Muscle of arm (tissue), 14 donors: ENCODE data around the gene DCLRE1C. TPM values are rescaled to one million over a fixed set of nuclear protein-coding genes. Genes with fewer than 3 reads are reported as not detected.
"Not testable (repeated sequence)": the region's sequence is repeated elsewhere in the genome, so short reads cannot be mapped to it uniquely, and the experiment has no call there.

ENCODE experiments used
- DNase-seq: peaks from one replicate; pipeline ENCODE4 v3.0.0-alpha.2; 2013
- long read RNA-seq, 11 donors: transcript quantifications; one replicate each; lab custom pipeline, GENCODE V29; 2026
- polyA plus RNA-seq, 12 donors: library from polyadenylated mRNA; unstranded; fragments of 120-200 nt; gene quantifications; one replicate each; pipeline ENCODE4 v1.2.1, GENCODE V29; 2013; ENCODE audit not compliant: insufficient read length in 12 of 12

Gene DCLRE1C
- 10 to 100 TPM in 4 of 12 donors, 1 to 10 TPM in 7, not detected in 1; 8.0 to 16.8 (median 9.4) TPM for polyA plus RNA-seq
- long read RNA-seq, donor 1, partial matches to known transcripts: 0 of 1 reads
- long read RNA-seq, donor 1, other reads (novel, unspliced or antisense): 0 of 1 reads
- long read RNA-seq, donor 2, partial matches to known transcripts: 27 of 36 reads
- long read RNA-seq, donor 2, other reads (novel, unspliced or antisense): 6 of 36 reads
- long read RNA-seq, donor 3, partial matches to known transcripts: 0 of 1 reads
- long read RNA-seq, donor 3, other reads (novel, unspliced or antisense): 0 of 1 reads
- long read RNA-seq, donor 4, partial matches to known transcripts: 0 of 1 reads
- long read RNA-seq, donor 4, other reads (novel, unspliced or antisense): 0 of 1 reads
- long read RNA-seq, donor 5: 0 reads
- long read RNA-seq, donor 6: 0 reads
- long read RNA-seq, donor 7: 0 reads
- long read RNA-seq, donor 8, partial matches to known transcripts: 9 of 9 reads
- long read RNA-seq, donor 8, other reads (novel, unspliced or antisense): 0 of 9 reads
- long read RNA-seq, donor 9: 0 reads
- long read RNA-seq, donor 10, partial matches to known transcripts: 6 of 7 reads
- long read RNA-seq, donor 10, other reads (novel, unspliced or antisense): 0 of 7 reads
- long read RNA-seq, donor 11: 0 reads

- DNase-seq: peak; percentile 92
Observed at GRCh38 chr10:14954001-14954770, at the start of gene DCLRE1C. TSS of gene DCLRE1C (minus strand) at chr10:14954096. CDS start at chr10:14954010, 86 bp downstream.

DNA sequence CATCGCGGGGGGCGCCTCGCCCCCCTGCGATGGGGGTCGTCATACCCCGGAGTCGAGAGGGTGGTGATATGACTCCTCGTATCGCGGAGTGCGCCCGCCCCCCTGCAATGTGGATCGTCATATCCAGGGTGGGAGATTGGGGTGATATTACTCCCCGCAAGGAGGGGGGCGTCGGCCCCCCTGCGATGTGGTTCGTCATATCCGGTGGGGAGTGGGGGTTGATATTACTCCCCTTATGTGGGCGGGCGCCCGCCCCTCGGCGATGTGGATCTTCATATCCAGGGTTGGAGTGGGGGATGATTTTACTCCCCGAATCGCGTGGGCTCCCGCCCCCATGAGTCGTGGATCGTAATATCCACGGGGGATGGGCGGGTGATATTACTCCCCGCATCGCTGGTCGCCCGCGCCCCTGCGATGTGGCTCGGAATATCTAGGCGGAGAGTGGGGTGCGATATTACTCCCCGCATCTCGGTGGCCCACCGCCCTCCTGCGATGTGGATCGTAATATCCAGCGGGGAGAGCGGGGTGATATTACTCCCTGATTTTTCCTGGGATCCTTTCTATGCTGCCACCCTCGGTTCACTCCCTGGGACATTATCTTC, 42.2 kb upstream of the DCLRE1C start:
- no peak for DNase-seq

DNA sequence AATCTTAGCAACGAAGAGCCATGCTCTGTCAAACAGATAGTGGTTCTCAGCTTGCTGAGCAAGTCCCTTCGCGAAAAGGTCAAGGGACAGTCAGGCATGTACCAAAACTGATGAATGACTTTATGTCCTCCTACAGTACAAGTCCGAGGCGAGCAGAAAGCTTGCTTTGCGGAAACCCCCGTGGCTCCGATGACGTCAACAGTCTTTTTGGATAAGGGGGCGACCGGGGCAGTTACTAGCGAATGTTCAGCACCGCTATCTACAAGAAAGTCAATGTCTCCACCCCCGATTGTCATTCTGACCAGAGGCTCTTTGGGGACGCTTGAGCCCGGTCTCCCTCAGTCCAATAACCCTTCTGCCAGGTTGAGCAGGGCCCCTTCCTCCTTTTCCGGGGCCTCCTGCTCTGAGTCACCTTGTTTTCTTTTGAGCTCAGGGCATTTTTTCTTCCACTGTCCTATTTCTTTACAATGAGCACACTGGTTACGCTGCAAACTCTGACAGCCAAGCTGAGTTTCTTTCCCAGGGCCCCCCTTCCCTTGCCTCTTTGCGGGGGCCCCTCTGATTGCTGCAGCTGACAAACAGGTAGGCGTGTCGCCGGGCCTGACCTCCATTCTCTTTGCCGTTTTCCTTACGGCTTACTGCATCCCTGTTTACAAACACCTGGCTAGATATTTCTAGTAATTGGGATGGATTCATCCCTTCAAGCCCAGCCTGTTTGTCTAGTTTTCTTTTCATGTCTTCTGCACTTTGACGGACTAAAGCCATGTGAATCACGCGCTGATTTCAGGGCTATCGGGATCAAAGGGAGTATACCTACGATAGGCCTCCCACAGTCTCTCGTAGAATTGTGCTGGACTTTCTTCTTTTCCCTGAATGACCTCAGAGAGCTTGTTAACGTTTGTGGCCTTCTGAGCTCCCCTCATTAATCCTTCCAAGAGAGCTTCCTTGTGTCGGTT, 39.9 kb upstream of the DCLRE1C start:
- DNase-seq: not testable (repeated sequence)

DNA sequence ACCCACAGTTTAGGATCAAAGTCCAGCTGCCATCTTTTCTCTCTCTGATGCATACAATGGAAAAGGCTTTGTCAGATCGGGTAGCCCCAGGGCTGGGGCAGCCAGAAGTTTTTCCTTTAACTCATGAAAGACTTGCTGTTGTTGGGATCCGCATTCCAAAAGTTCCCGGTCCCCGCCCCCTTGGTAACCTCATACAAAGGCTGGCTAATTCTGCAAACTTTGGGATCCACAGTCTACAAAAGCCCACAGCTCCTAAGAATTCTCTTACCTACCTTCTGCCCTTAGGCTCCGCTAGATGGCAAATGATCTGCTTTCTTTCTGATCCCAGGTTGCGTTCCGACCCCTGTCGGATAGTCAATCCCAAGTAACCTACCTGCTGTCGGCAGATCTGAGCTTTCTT, 38.4 kb upstream of the DCLRE1C start:
- not testable (repeated sequence) for DNase-seq

DNA sequence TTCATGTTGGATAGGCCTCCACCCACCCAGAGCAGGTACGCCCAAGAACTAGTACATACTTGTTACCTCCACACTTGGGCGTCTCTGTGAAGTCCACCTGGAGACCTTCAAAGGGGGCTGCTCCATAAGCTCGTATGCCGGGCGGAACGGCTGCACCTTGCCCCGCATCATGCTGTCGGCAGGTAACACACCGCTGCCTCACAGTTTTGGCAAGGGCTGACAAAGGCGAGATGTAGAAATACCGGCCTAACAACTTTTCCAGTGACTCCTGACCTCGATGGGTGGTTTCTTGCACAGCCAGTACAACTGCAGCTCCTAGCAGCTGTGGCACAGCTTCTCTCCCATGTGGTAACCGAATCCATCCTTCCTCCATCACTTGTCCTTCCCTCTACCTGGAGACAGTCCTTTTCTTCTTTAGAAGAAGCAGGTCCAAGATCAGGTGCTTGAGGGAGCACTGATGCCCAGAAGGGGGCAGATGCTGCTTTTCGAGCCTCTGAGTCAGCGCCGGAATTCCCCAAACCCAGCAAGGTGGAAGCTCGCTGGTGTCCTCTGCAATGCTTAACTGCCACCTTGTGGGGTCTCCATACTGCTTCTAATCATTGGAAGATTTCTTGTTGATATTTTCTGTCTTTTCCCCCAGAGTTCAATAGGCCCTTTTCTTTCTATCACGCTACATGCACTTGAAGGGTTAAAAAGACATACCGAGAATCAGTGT, 37.3 kb upstream of the DCLRE1C start:
- not testable (repeated sequence) for DNase-seq

DNA sequence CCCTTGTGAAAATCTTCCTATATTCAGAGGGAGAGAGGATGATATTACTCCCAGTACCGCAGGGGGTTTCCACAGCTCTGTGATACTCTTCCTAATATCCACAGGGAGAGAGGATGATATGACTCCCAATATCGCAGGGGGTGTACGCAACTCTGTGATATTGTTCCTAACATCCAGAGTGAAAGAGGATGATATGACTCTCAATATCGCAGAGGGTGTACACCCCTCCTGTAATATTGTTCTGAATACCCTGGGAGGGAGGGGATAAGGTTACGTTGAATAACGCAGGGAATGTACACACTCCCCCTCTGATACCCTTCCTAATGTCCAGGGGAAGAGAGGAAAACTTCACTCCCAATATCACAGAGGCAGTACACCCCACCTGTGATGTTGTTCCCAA, 35.7 kb upstream of the DCLRE1C start:
- DNase-seq: not testable (repeated sequence)

DNA sequence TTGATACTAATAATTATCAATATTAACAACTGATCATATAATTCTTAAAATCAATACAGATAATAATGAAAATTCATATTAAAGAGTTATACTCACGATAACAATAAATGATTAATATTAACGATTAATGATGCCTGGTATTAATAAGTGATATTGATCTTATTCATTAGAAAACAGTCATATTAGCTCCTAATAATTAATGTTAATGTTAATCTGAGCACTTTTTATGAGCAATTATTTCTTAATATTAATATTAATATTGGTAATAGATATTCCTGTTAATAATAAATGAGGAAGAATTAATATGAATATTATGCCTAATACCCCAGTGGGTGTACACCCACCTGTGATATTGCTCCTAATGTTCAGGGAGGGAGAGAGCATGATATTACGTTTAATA, 28.8 kb upstream of the DCLRE1C start:
- DNase-seq: no peak

- no peak for DNase-seq
Observed at GRCh38 chr10:14975672-14976273, 21.9 kb upstream of the DCLRE1C start.

GRCh38 chr10:14974153-14974998, 20.5 kb upstream of the DCLRE1C start:
- not testable (repeated sequence) for DNase-seq

GRCh38 chr10:14971867-14972448, 18.1 kb upstream of the DCLRE1C start:
- DNase-seq: no peak

- no peak for DNase-seq
Observed at GRCh38 chr10:14967897-14968296, 14.0 kb upstream of the DCLRE1C start.

DNA sequence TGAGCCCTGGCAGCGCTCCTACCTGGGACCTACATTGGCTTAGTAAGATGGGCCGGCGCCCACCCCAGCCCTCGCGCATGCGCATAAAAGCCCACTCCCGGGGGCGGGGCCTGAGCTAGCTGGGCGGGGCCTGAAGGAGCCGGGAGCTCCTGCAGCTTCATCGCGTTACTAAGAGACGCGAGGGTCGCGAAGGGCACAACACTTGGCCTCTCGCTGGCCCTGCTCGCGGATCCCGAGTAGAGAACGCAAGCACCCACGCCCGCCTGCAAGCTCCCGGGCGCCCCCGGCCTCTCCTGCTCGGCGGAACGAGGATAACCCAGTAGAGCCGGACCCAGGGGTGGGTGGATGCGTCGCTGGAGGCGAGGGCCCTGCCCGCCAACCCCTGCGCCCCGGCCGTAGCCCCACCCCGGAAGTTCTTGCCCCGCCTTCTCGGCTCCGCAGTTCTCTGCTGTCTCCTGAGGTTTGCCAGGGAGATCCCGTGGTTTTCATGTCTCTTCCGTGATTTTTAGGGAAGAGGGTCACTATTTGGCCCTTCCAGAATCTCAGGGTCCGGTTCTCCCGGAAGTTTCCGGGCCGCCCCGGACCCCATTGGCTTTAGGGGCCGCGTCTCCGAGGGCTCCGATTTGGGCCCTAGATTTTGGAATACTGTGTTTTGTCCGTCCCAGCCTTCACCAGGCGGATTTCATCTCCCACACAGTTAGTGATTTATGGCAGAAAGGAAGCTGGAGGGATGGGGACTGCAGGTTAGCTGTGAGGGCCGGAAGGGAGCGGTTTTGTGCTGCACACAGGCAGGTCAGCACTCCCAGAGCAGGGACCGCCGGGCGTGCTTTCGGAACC, 5.5 kb upstream of the DCLRE1C start, which contains the start of gene MEIG1:
TSS of gene MEIG1 (plus strand) at position 168 of the 837 bp plus-strand sequence. CDS start 7,081 bp downstream, outside the sequence.
- peak; percentile 94 for DNase-seq

DNA sequence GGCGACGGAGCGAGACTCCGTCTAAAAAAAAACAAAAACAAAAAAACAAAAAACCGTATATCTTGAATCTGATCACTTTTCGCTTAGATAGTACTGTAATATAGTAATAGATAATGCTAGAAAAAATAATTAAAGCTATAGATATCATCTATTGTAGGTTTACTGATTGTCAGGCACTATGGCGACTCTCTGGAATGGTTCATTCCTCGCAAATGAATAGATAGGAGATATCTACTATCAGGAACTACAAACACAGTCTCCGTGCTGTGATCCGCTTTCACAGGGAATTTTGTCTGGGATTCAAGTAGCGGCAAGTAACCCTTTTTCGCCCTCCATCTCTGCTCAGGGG, 5.0 kb upstream of the DCLRE1C start:
- DNase-seq: no peak

GRCh38 chr10:14954934-14955333, 1.0 kb upstream of the DCLRE1C start:
- DNase-seq: no peak

DNA sequence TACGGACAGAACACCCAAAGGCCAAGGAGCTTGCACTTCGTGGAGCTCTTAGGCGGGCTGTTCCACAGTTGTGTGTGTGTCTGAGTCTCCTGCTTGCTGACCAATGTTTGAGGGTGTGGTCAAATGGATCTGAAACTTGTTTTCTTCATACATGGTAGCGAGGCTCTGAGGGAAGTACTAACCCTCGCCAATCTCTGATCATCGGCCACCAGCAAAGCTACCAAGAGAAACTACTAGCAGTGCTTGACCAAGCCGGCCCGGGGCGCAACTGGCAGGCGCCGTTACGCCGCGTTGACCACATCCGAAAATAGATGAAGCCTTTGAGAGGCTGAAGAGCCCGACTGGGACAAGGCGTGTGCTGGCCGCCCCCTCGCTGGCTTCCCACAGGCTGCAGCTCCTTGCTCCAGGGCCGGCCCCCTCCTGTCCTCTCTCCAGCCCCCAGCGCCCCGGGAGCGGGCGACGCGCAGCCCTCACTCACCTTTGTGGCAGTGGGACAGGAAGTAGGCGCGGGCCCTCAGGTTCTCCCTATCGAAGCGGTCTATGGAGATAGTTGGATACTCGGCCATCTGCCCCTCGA, 384 bp downstream of the DCLRE1C start:
- no peak for DNase-seq

DNA sequence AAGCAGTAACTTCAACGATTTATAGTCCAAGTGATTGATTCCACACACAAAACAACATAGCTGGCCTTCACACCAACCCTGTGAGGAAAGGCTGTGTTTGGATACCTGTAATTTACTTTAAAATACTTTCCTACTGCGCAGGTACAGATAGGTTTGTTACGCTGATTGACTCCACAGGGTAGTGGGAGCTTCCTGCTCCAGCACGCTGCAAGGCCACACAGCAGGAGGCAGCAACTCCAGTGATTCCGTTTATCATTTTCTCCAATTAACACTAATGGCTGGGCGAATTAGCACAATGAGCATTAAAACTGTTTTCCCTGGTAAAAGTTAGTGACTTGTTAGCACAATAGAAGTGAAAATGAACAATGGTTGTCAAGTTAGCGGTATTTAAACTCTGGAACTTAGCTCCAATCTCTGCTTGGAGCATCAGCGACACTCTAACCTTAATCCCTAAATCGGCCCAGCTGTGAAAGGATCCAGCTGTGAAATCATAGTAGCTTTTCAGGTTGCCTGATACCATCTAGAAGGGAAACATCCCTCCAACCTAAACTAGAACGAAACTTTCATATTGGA, 959 bp downstream of the DCLRE1C start:
- no peak for DNase-seq
